CD1c-positive myeloid dendritic cell (primary cell): ENCODE measurements around the gene ZNF488.

Source experiments
- DNase-seq: peaks from one replicate; pipeline ENCODE4 v3.0.0-alpha.2; 2016; ENCODE audit errors: extremely low spot score

ZNF488 gene

GRCh38 chr10:47366181-47366631 lies 17.9 kb downstream of the ZNF488 start:
- DNase-seq = no peak

- no peak for DNase-seq
Observed at GRCh38 chr10:47365431-47366180, 18.5 kb downstream of the ZNF488 start.

- DNase-seq = no peak
Observed at GRCh38 chr10:47364911-47365310, 19.2 kb downstream of the ZNF488 start.

GRCh38 chr10:47364366-47364765 lies 19.7 kb downstream of the ZNF488 start:
- no peak for DNase-seq

GRCh38 chr10:47363781-47364180 lies 20.3 kb downstream of the ZNF488 start:
- no peak for DNase-seq

- DNase-seq = no peak
Observed at GRCh38 chr10:47362199-47362598, 21.9 kb downstream of the ZNF488 start.

GRCh38 chr10:47361293-47361692 lies 22.8 kb downstream of the ZNF488 start:
- peak; percentile 54 for DNase-seq

GRCh38 chr10:47360419-47361040 lies 23.6 kb downstream of the ZNF488 start:
- no peak for DNase-seq

GRCh38 chr10:47359626-47360418 lies 24.3 kb downstream of the ZNF488 start:
- no peak for DNase-seq

GRCh38 chr10:47359101-47359500 lies 25.0 kb downstream of the ZNF488 start:
- no peak for DNase-seq

- no peak for DNase-seq
Observed at GRCh38 chr10:47358457-47358856, 25.6 kb downstream of the ZNF488 start.

GRCh38 chr10:47357911-47358310 lies 26.2 kb downstream of the ZNF488 start:
- no peak for DNase-seq

GRCh38 chr10:47357131-47357582 lies 26.9 kb downstream of the ZNF488 start:
- DNase-seq = no peak

GRCh38 chr10:47356708-47357107 lies 27.4 kb downstream of the ZNF488 start:
- no peak for DNase-seq

- no peak for DNase-seq
Observed at GRCh38 chr10:47354900-47355299, 29.2 kb downstream of the ZNF488 start.

- DNase-seq = no peak
Observed at GRCh38 chr10:47354165-47354564, 29.9 kb downstream of the ZNF488 start.

- DNase-seq = no peak
Observed at GRCh38 chr10:47353351-47353750, 30.7 kb downstream of the ZNF488 start.

GRCh38 chr10:47351899-47352815 lies 31.9 kb downstream of the ZNF488 start:
- DNase-seq = no peak

GRCh38 chr10:47350671-47351640 lies 33.1 kb downstream of the ZNF488 start:
- DNase-seq = no peak

- DNase-seq = no peak
Observed at GRCh38 chr10:47349941-47350371, 34.1 kb downstream of the ZNF488 start.
